ENCODE measurements around the gene HEATR3.

Gene HEATR3

DNA sequence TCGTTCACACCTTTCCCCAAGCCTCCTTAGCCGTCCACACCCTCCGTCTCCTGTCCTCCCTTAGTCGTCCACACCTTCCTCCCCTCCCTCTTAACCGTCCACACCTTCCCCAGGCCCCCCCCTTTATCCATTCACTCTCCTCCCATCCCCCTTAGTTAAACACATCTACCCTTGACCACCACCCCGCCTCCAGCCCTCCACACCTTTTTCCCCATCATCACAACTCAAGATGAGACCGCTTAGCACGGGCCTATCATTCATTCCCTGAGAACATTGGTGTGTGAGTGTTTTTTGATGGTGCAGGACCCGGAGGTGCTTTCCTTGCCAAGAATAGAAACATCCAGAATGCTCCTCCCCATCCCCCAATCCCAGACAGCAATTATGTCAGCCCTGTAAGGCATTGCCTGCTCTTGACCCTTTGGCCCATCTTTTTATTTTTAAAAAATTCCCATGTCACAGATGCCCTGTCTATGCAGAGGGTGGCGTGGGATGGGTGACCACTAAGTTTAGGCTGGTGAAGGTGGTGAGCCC, 88.7 kb downstream of the HEATR3 start:
- no peak for DNase-seq

DNA sequence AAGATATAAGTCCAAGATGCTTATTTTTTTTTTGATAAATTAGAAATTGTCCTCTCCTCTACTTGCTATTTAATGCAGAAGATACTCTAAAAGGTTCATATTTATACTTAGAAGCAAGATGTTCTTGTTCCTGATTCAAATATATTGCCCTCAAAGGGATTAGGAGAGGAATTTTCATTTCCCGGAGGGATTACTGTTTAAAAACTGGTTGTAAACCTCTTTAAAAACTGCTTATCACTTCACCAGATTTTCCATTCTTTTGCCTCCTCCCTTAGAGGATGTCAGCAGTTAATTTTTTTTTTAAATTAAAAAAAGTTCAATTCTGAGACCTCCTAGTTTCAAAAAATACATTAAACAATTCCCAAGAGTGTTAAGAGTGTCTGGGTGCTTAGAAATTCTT, 90.2 kb downstream of the HEATR3 start:
- DNase-seq, result no peak

Measured in NCI-H2227 treated with DMSO at 0.1 percent for 48 hours (cell line).